SK-N-SH (cell line): ENCODE results near the gene MICALL1. TPM values are rescaled to one million over a fixed set of nuclear protein-coding genes. Genes with fewer than 3 reads are reported as not detected.

ENCODE experiments used
- CTCF ChIA-PET: fragments of 300-600, 350-600 bp; formaldehyde crosslinking; extraction: SDS; loops from one replicate; lab custom pipeline; 2021; lab: Yijun Ruan, JAX
- POLR2A ChIA-PET: fragments of 350-600 bp; sonication (Branson Sonifier 250); formaldehyde crosslinking; extraction: SDS; loops from one replicate; lab custom pipeline; 2020; ENCODE audit warnings: antibody characterized with exemption, inconsistent platforms; lab: Yijun Ruan, JAX
- DNase-seq: peaks from one replicate; pipeline ENCODE4 v3.0.0; 2012
- H2AFZ ChIP-seq: fragments of 200-600 bp; sonication (generic); 2 replicates; pipeline ENCODE4 v1.8.1; 2016; ENCODE audit warnings: antibody characterized with exemption, mild to moderate bottlenecking, low read depth
- H3F3A ChIP-seq: fragments of 200-600 bp; sonication (generic); replicated peaks from 2 replicates; pipeline ENCODE3; 2016; ENCODE audit warnings: antibody characterized with exemption, mild to moderate bottlenecking; ENCODE audit not compliant: insufficient read depth
- H3K27ac ChIP-seq, 2 experiments: fragments of 200-500 bp in 1 of 2; fragments of 200-600 bp in 1 of 2; sonication (Bioruptor generic) in 1 of 2; sonication (generic), shearing (Covaris generic) in 1 of 2; 2 replicates each; pipeline versions ENCODE4 v1.5.1 to v1.6.1; 2014 to 2016; ENCODE audit warnings: low read depth in 2 of 2, inconsistent platforms in 1 of 2, low read length in 1 of 2, mild to moderate bottlenecking in 1 of 2, mixed read lengths in 1 of 2
- H3K27me3 ChIP-seq: fragments of 200-600 bp; sonication (generic), shearing (Covaris generic); 2 replicates; pipeline ENCODE4 v1.6.1; 2016; ENCODE audit warnings: mixed run types; ENCODE audit not compliant: insufficient read depth
- H3K36me3 ChIP-seq, 2 experiments: fragments of 200-500 bp in 1 of 2; fragments of 200-600 bp in 1 of 2; sonication (Bioruptor generic) in 1 of 2; sonication (generic) in 1 of 2; replicated peaks in 1 of 2; 2 replicates each; pipeline versions ENCODE3 to v1.5.1; 2014 to 2016; ENCODE audit warnings: low read length in 1 of 2, mild to moderate bottlenecking in 1 of 2; ENCODE audit not compliant: insufficient read depth in 2 of 2, control insufficient read depth in 1 of 2
- H3K4me1 ChIP-seq, 2 experiments: fragments of 200-500 bp in 1 of 2; fragments of 200-600 bp in 1 of 2; sonication (Bioruptor generic) in 1 of 2; sonication (generic), shearing (Covaris generic) in 1 of 2; 2 replicates each; pipeline versions ENCODE4 v1.5.1 to v1.6.1; 2014 to 2016; ENCODE audit warnings: low read depth in 1 of 2, low read length in 1 of 2, mixed run types in 1 of 2; ENCODE audit not compliant: insufficient read depth in 2 of 2, control insufficient read depth in 1 of 2
- H3K4me2 ChIP-seq: fragments of 200-600 bp; sonication (generic), shearing (Covaris generic); 2 replicates; pipeline ENCODE4 v1.6.1; 2017; ENCODE audit warnings: mixed run types
- H3K4me3 ChIP-seq, 2 experiments: fragments of 200-500 bp in 1 of 2; fragments of 200-600 bp in 1 of 2; sonication (Bioruptor generic) in 1 of 2; sonication (generic), shearing (Covaris generic) in 1 of 2; 2 replicates each; pipeline versions ENCODE4 v1.5.1 to v1.8.1; 2014 to 2016; ENCODE audit warnings: low read depth in 2 of 2, inconsistent platforms in 1 of 2, low read length in 1 of 2, mild to moderate bottlenecking in 1 of 2, mixed read lengths in 1 of 2, moderate library complexity in 1 of 2
- H3K79me2 ChIP-seq: fragments of 200-600 bp; sonication (generic); 2 replicates; pipeline ENCODE4 v1.8.1; 2017; ENCODE audit warnings: mild to moderate bottlenecking; ENCODE audit not compliant: insufficient read depth
- H3K9ac ChIP-seq: fragments of 200-600 bp; sonication (generic); 2 replicates; pipeline ENCODE4 v1.6.1; 2017; ENCODE audit warnings: mixed run types
- H3K9me2 ChIP-seq: fragments of 200-600 bp; sonication (generic); 2 replicates; pipeline ENCODE4 v1.6.1; 2017; ENCODE audit warnings: mixed run types
- H3K9me3 ChIP-seq: fragments of 200-600 bp; sonication (generic); 2 replicates; pipeline ENCODE4 v1.6.1; 2017; ENCODE audit warnings: mixed run types, mild to moderate bottlenecking, moderate library complexity
- H4K20me1 ChIP-seq: fragments of 200-600 bp; sonication (generic); 2 replicates; pipeline ENCODE4 v1.6.1; 2017; ENCODE audit warnings: mild to moderate bottlenecking, mixed run types; ENCODE audit not compliant: insufficient read depth
- CTCF ChIP-seq: fragments of 200-600 bp; sonication (generic); IDR thresholded peaks from 2 replicates; pipeline ENCODE4 v1.6.1; 2017; ENCODE audit warnings: antibody characterized with exemption, mild to moderate bottlenecking, moderate library complexity
- EP300 ChIP-seq, 2 experiments: IDR thresholded peaks; 2 replicates each; pipeline versions ENCODE4 v1.4.0 to v1.6.1; 2012; ENCODE audit warnings: borderline replicate concordance in 1 of 2, low read depth in 1 of 2, low read length in 1 of 2
- FOXJ3 ChIP-seq: sonication (generic); formaldehyde crosslinking; IDR thresholded peaks from 2 replicates; pipeline ENCODE4 v1.5.1; 2020; ENCODE audit warnings: mild to moderate bottlenecking, missing genetic modification reagents
- FOXM1 ChIP-seq: IDR thresholded peaks from 2 replicates; pipeline ENCODE4 v1.4.0; 2012; ENCODE audit warnings: low read depth, mild to moderate bottlenecking
- IRF3 ChIP-seq: fragments of 150-350 bp; IDR thresholded peaks from 2 replicates; pipeline ENCODE4 v1.6.1; 2016; ENCODE audit warnings: mild to moderate bottlenecking, low read depth, low read length
- MXI1 ChIP-seq: IDR thresholded peaks from 2 replicates; pipeline ENCODE4 v1.6.1; 2012; ENCODE audit warnings: mild to moderate bottlenecking, low read depth, low read length, improper control_type of control experiment
- TCF12 ChIP-seq: IDR thresholded peaks from 2 replicates; pipeline ENCODE4 v1.4.0; 2012
- TEAD4 ChIP-seq: IDR thresholded peaks from 2 replicates; pipeline ENCODE4 v1.4.0; 2012; ENCODE audit warnings: mild to moderate bottlenecking, borderline replicate concordance; ENCODE audit not compliant: insufficient read depth
- YY1 ChIP-seq: IDR thresholded peaks from 2 replicates; pipeline ENCODE4 v1.4.0; 2012; ENCODE audit warnings: low read depth, mild to moderate bottlenecking
- WGBS: methylation state at CpG from one replicate; pipeline ENCODE4 v1.1.6; 2017; ENCODE audit warnings: low lambda C conversion rate; 5-methylcytosine and 5-hydroxymethylcytosine counted together
- polyA plus RNA-seq, 3 experiments: library from polyadenylated mRNA; depleted of rRNA; stranded (reverse); fragments of >200 nt; gene quantifications; 2 replicates each; pipeline ENCODE4 v1.2.3, GENCODE V29; 2012
- TF ChIP-seq, protein P1 (sequence below): fragments of 150-350 bp; IDR thresholded peaks from 2 replicates; pipeline ENCODE4 v1.6.1; 2017; ENCODE audit warnings: antibody characterized with exemption, low read length, low read depth, borderline replicate concordance
- TF ChIP-seq, protein P2 (sequence below): IDR thresholded peaks from 2 replicates; pipeline ENCODE4 v1.4.0; 2012; ENCODE audit warnings: low read depth

Gene MICALL1
- polyA plus RNA-seq, 1 of the 3 experiments (the other 2 are of a cell fraction): 12.9 TPM

DNA sequence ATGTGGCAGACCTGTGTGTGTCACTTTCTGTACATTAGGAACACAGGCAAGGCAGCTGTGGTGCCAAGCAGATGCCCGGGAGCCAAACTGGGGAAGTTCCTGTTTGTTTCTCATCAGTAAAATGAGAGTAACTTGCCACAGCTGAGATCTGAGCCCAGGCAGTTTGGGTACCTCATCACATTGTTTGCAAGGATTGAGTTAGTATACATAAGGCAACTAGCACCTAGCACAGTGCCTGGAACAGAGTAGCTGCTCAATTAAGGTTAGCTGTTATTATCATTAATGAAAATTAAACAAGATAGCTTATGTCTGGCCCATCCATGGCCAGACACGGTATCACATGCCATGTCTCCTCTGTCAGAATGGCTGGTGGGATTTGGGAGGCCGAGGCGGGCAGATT, 70.5 kb downstream of the MICALL1 start:
- Histone ChIP-seq H3K4me2 (no peak overlapping the region), H3K4me1 (no peaks in the 10 kb centered on the region)
- CTCF ChIA-PET: interaction anchor here (1.6 to 2.3 kb wide), 2 partner anchors 11 to 159 kb away, joined by 4 to 7 read pairs; no protein-coding TSS in a partner anchor
- TF ChIP-seq YY1: no peak
- TF ChIP-seq, all 33 proteins: peak for 0
- Histone ChIP-seq H3K36me3 (no peaks in the 10 kb centered on the region), H3K9me3 (no peaks in the 10 kb centered on the region), H3K9ac (no peak overlapping the region), H2AFZ (no peak overlapping the region), H3K27me3 (no peaks in the 10 kb centered on the region), H3F3A (no peaks in the 10 kb centered on the region), H3K9me2 (no peaks in the 10 kb centered on the region), H4K20me1 (no peaks in the 10 kb centered on the region), H3K79me2 (no peaks in the 10 kb centered on the region), H3K27ac (no peak overlapping the region), H3K4me3 (no peak overlapping the region)
- 100% methylated on average over 3 of the region's 4 CpGs for WGBS
- POLR2A ChIA-PET: no interaction called here
- DNase-seq: no peak

DNA sequence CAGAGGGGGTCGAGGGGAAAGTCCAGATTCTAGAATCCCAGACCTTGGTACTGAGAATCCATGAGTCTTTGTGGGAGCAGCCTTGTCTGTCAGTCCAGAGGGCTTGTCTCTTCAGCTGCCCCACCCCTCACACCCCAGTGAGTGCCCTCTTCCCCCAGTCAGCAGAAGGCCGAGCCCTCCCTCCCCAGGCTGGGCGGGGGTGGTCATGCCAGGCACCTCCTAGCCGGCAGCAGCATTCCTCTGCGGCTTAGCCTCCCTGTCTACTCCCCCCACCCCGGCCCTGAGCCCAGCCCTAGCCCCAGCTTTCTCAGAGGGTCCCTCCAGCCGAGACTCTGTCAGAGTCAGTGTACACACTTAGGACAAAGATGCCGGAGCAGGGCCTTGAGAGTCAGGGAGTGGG, 73.7 kb downstream of the MICALL1 start:
- no peaks in the 10 kb centered on the region for H3K4me1 ChIP-seq
- no peaks in the 10 kb centered on the region for H4K20me1 ChIP-seq
- H3F3A ChIP-seq: no peaks in the 10 kb centered on the region
- no peak overlapping the region for H3K9ac ChIP-seq
- H2AFZ ChIP-seq: no peak overlapping the region
- H3K27ac ChIP-seq: no peak overlapping the region
- H3K36me3 ChIP-seq: no peaks in the 10 kb centered on the region
- WGBS: no CpG with 5 or more reads among the region's 8 CpGs
- ChIA-PET POLR2A (interaction anchor here (0.5 kb wide), 1 partner anchor 38 kb away, joined by 3 read pairs; no protein-coding TSS in a partner anchor), CTCF (interaction anchor here (1.3 kb wide), 1 partner anchor 11 kb away, joined by 3 read pairs; no protein-coding TSS in a partner anchor)
- H3K4me3 ChIP-seq: no peak overlapping the region
- no peaks in the 10 kb centered on the region for H3K27me3 ChIP-seq
- no peak overlapping the region for H3K4me2 ChIP-seq
- H3K79me2 ChIP-seq: no peaks in the 10 kb centered on the region
- no peak for TF ChIP-seq IRF3
- TF ChIP-seq, protein P1, sequence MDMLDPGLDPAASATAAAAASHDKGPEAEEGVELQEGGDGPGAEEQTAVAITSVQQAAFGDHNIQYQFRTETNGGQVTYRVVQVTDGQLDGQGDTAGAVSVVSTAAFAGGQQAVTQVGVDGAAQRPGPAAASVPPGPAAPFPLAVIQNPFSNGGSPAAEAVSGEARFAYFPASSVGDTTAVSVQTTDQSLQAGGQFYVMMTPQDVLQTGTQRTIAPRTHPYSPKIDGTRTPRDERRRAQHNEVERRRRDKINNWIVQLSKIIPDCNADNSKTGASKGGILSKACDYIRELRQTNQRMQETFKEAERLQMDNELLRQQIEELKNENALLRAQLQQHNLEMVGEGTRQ: no peak
- TF ChIP-seq EP300 (IDR thresholded peaks at IDR 0.05; ENCODE audit: borderline replicate concordance in 1 of 2, low read depth in 1 of 2, low read length in 1 of 2): no peak
- no peak for TF ChIP-seq TEAD4
- no peak for TF ChIP-seq MXI1
- TF ChIP-seq FOXM1: no peak
- TF ChIP-seq TCF12: no peak
- TF ChIP-seq FOXJ3 (CRISPR knock-in tag): no peak
- TF ChIP-seq, protein P2, sequence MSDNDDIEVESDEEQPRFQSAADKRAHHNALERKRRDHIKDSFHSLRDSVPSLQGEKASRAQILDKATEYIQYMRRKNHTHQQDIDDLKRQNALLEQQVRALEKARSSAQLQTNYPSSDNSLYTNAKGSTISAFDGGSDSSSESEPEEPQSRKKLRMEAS: no peak
- no peak for TF ChIP-seq CTCF
- no peaks in the 10 kb centered on the region for H3K9me2 ChIP-seq
- H3K9me3 ChIP-seq: no peaks in the 10 kb centered on the region
- no peak for DNase-seq
